ENCODE measurements around the gene ZNF280A.

DNA sequence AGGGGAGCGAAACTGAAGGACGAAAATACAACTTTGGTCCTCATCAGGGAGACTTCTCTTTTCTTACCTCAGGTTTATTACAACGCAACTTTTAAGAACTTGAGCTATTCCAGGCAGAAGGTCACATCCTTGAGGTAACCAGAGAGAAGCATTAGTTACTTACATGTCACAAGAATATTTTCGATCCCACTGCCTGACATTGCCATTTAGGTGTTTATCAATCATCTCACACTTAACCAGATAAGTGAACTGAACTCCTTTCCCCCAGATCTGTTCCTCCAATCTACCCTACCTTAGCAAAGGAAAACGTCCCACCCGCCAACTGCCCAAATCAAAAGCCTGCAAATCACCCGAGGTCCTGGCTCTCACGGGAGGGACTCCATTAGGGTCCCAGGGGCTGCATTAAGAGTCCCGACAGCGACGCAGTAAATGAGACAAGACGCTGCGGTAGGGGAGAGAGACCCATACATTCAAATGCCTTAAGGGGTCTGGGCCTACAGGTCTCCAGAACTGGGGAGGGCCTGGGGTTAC is 12.3 kb downstream of the ZNF280A start:
- TF ChIP-seq POLR2AphosphoS5 (IDR thresholded peaks at IDR 0.05) (no peak), MXI1 (conservative IDR thresholded peaks at IDR 0.05; ENCODE audit: poor library complexity, severe bottlenecking) (no peak), EP300 (conservative IDR thresholded peaks at IDR 0.05; ENCODE audit: poor library complexity, severe bottlenecking) (no peak)
